OCI-LY3 (cell line): ENCODE results near the gene SPG7.

Source experiments
- EZH2phosphoT487 ChIP-seq: fragments of 200-600 bp; shearing (Covaris generic); IDR thresholded peaks from 2 replicates; pipeline ENCODE4 v1.6.1; 2018; ENCODE audit warnings: antibody characterized with exemption, mixed run types, low read depth
- TF ChIP-seq, protein P1 (sequence below): fragments of 200-600, 300-600 bp; sonication (generic); IDR thresholded peaks from 2 replicates; pipeline ENCODE4 v1.5.1; 2014; ENCODE audit warnings: antibody characterized with exemption, low read length, low read depth

GRCh38 chr16:89506791-89507191 is 1.4 kb upstream of the SPG7 start:
- TF ChIP-seq, protein P1, sequence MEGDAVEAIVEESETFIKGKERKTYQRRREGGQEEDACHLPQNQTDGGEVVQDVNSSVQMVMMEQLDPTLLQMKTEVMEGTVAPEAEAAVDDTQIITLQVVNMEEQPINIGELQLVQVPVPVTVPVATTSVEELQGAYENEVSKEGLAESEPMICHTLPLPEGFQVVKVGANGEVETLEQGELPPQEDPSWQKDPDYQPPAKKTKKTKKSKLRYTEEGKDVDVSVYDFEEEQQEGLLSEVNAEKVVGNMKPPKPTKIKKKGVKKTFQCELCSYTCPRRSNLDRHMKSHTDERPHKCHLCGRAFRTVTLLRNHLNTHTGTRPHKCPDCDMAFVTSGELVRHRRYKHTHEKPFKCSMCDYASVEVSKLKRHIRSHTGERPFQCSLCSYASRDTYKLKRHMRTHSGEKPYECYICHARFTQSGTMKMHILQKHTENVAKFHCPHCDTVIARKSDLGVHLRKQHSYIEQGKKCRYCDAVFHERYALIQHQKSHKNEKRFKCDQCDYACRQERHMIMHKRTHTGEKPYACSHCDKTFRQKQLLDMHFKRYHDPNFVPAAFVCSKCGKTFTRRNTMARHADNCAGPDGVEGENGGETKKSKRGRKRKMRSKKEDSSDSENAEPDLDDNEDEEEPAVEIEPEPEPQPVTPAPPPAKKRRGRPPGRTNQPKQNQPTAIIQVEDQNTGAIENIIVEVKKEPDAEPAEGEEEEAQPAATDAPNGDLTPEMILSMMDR = no peak
- no peak for TF ChIP-seq EZH2phosphoT487
